Measurements from ENCODE around the gene ZNF628.
"Not testable (repeated sequence)": the region's sequence is repeated elsewhere in the genome, so short reads cannot be mapped to it uniquely, and the experiment has no call there.

The ZNF628 gene

DNA sequence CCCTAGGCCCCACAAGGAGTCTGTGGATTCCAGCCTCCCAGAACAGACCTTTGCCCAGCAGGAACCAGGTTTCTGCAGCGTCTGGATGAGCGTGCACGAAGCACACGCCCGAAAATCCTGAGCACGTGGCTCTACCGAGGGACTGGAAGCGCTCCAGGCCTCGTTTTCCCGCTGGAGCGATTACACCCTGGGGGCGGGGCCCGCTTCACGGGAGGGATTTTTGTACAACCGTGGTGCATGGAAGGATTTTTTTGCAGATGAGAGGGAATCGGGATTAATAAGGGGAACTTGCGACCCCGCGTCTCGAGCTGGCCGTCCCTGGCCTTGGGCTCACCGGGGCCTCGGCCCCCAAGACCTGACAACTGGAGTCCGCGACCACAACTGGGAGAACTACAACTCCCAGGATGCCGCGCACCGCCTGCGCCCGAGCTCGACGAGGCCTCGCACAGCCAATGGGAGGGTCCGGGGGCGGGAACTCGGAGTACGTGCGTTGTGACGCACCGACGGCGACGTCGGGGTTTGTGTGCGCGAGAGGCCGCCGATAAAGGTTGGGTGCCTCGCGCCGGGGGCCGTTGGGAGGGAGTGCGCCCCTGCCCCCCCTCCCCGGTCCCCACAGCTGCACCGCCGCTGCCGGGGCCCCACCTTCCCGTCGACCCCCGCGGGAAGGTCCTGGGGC is at the start of gene ZNF628:
ZNF628 (plus strand) TSS at position 518 of the 676 bp plus-strand sequence. CDS start 3,294 bp downstream, outside the sequence.
- DNase-seq: peak; percentile 99

DNA sequence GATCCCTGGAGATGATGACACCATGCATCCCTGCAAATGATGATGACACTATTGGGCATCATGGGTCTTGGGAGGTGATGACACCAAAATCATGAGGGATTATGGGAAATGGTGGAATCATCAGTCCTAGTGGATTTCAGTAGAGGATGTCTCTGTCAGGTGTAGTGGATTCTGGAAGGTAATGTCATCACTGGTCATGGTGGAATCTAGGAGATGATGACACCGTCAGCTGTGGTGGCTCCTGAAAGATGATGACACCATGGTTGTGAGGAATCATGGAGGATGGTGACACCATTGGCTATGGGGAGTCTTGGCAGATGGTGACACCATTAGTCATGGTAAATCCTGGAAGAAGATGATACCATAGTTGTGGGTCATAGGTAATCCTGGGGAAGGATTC is 45.2 kb upstream of the ZNF628 start:
- DNase-seq: peak; percentile 29

GRCh38 chr19:55432241-55432959 is 44.0 kb upstream of the ZNF628 start:
- no peak for DNase-seq

GRCh38 chr19:55433292-55433691 is 43.1 kb upstream of the ZNF628 start:
- DNase-seq: no peak

DNA sequence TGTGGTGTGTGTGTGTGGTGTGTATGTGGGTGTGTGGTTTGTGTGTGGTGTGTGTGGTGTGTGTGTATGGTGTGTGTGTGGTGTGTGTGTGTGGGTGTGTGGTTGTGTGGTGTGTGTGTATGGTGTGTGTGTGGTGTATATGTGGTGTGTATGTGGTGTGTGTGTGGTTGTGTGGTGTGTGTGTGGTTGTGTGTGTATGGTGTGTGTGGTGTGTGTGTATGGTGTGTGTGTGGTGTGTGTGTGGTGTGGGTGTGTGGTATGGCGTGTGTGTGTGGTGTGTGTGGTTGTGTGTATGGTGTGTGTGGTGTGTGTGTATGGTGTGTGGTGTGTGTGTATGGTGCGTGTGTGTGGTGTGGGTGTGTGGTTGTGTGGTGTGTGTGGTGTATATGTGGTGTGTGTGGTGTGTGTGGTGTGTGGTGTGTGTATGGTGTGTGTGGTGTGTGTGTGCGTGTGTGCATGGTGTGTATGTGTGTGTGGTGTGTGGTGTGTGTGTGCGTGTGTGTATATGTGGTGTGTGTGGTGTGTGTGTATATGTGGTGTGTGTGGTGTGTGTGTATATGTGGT is 42.0 kb upstream of the ZNF628 start:
- no peak for DNase-seq

DNA sequence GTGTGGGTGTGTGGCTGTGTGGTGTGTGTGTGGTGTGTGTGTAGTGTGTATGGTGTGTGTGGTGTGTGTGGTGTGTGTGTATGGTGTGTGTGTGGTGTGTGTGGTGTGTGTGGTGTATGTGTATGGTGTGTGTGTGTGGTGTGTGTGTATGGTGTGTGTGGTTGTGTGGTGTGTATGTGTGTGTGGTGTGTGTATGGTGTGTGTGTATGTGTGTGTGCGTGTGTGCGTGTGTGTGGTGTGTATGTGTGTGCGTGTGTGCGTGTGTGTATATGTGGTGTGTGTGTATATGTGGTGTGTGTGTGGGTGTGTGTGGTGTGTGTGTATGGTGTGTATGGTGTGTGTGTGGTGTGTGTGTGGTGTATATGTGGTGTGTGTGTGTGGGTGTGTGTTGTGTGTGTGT is 41.4 kb upstream of the ZNF628 start:
- no peak for DNase-seq

- no peak for DNase-seq
Measured at GRCh38 chr19:55436847-55437246, 39.6 kb upstream of the ZNF628 start.

- DNase-seq: peak; percentile 48
Measured at GRCh38 chr19:55437410-55437809, 39.0 kb upstream of the ZNF628 start.

GRCh38 chr19:55439052-55439451 is 37.4 kb upstream of the ZNF628 start:
- no peak for DNase-seq

GRCh38 chr19:55440411-55441105 is 35.9 kb upstream of the ZNF628 start:
- DNase-seq: peak; percentile 35

GRCh38 chr19:55441319-55441691 is 35.1 kb upstream of the ZNF628 start:
- DNase-seq: peak; percentile 66

DNA sequence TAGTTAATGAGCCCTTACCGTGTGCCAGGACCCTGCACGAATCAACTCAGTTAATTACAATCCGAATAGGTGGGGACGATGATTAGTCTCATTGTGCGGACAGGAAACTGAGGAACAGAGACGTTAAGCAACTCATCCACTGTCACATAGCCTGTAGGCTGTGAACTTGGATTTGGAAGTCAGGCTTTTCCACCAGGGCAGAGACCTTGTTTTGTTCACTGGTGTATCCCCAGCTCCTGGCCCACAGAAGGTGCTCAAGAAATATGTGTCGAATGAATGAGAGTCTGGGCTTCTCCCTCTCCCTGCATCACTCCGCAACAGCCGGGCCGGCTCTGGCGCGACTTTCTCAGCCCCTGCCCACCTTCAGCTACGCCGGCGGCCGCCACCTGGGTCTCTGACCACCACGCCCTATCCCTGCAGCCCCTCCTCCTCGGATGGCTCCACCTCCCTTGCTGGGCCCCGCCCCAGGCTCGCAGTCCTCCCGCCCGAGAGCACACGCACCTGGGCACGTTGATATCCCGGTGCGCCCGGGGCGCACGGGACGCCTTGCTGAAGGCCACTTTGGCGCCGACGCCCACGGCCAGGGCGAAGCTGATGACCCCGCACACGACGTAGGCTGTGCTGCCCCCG is 34.6 kb upstream of the ZNF628 start:
- DNase-seq: no peak

DNA sequence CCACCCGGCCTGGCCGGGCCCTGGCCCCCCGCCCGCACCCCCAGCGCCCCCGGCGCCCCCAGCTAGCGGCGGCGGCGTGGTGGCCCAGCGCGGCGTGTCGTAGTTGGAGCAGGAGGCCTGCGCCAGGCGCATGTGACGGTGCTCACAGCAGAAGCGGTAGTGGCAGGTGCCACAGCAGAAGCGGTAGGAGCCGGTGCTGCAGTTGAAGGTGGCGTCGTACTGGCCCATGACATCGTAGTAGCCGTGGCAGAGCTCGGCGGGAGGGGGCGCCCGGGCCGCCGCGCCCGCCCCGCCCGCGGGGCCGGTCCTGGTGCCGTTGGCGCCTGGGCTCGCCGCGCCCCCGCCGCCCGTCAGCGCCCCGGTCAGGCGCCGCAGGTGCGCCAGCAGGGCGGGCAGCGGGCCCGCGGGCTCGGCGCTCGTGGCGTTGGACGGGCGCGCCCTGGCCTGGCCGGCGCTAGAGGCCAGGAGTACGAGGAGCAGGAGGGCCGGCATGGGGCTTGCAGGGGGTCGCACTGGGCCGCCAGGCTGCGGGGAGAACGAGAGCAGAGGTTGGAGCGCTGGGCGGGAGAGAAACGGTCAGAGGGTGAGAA is 34.0 kb upstream of the ZNF628 start:
- DNase-seq: no peak

- DNase-seq: no peak
Measured at GRCh38 chr19:55443045-55443823, 33.2 kb upstream of the ZNF628 start, which contains the start of gene SHISA7. Gene SHISA7 (minus strand): TSS chr19:55443300. CDS start chr19:55442863, 437 bp downstream.

DNA sequence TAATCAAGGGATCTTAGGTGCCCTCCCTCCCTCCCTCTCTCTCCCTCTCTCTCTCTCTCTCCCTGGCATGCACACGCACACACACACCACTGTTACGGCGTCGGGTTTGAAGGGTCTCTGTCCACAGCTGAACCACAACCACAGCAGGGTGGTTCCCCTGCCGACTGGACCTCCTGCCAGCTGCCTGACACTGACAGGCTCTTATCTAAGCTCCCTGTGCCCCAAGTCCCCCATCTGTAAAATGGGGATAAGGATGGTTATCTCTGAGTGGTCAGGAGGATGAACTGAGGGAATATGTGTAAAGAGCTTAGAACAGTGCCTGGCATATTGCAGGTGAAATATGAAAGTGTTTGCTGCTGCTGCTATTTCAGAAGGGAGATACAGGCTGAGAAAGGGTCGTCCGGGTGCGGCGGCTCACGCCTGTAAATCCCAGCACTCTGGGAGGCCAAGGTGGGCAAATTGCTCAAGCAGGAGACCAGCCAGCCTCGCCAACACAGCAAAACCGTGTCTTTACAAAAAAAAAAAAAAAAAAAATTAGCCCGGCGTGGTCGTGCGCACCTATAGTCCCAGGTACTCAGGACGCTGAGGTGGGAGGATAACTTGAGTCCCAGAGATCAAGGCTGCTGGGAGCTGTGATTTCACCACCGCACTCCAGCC is 32.5 kb upstream of the ZNF628 start:
- no peak for DNase-seq

GRCh38 chr19:55444646-55445045 is 31.8 kb upstream of the ZNF628 start:
- no peak for DNase-seq

DNA sequence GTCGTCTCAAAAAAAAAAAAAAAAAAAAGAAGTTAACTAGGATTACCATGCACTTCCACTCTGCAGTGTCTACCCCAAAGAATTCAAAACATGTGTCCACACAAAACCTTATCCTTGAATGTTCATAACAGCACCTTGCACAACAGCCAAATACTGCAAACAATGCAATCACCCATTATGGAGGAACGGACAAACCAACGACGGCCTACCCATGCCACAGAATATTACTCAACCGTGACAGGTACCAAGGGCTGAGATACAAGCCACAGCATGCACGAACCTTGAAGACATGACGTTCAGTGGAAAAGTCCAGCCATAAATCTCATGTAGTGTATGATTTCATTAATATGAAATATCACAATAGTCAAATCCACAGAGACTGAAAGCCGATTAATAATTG is 30.4 kb upstream of the ZNF628 start:
- no peak for DNase-seq

DNA sequence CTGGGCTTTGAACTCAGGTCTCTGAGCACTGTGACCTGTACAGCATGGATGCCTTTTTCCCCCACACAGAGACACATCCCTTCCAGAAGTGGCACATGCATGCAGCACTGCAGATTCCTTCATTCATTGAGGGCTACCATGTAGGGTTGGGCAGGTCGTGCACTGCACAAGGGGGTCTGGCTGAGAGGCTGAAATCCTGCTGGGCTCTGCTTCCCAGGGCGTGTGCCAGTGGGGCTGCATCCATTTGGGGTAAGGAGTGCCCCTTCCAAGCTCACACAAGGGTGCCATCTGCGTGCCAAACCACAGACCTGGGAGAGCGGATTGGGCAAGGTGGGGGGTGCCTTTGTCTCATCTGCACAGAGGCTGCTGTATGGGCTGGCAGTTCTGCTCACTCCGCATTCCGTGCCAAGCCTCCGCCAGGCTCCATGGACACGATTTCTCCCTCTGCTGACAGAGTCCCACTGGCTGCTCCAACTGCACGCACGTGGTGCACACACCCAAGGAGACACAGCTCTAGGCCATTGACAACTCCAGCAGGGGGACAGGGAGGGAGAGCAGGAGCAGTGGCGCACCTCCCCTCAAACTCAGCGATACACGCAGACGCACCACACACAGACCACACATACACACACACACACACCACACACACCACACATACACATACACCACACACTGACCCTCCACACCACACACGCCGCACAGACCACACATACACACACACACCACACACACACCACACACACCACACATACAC is 28.8 kb upstream of the ZNF628 start:
- no peak for DNase-seq

DNA sequence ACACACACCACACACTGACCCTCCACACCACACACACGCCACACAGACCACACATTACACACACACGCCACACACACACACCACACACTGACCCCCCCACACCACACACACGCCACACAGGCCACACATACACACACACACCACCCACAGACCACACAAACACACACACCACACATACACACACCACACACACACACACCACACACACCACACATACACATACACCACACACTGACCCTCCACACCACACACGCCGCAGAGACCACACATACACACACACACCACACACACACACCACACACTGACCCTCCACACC is 28.3 kb upstream of the ZNF628 start:
- not testable (repeated sequence) for DNase-seq

DNA sequence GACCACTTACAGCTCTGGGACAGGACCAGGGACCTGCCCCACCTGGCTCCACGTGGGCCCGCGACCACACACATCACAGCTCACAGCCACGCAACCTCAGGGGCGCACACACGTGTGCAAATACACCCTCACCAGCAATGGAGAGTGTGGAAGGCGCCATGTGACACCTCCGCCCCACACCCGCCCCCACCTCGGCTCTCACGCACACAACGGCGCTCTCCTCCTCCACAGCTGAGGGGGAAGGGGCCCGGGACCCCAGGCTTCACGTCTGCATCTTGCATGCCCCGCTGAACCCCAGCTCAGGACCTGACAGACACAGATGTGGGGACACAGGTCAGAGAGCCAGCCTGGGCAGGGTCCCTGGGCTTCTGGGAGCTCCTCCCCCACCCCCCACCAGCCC is 26.9 kb upstream of the ZNF628 start:
- DNase-seq: no peak

Data from suppressor macrophage treated with lipopolysaccharide for 4 hours (primary cell).